OCI-LY1 (cell line): ENCODE results near the gene CACNG7.

Experiments
- EZH2 ChIP-seq: fragments of 200-600 bp; sonication (generic), shearing (Covaris generic); IDR thresholded peaks from 2 replicates; pipeline ENCODE4 v1.8.0; 2017; ENCODE audit warnings: borderline replicate concordance, mixed run types, mild to moderate bottlenecking, antibody characterized with exemption, low read length, moderate library complexity, mixed read lengths
- TF ChIP-seq, protein P1 (sequence below): fragments of 200-600 bp; sonication (generic), shearing (Covaris generic); IDR thresholded peaks from 2 replicates; pipeline ENCODE4 v1.5.1; 2017; ENCODE audit warnings: mild to moderate bottlenecking, antibody characterized with exemption, low read length, moderate library complexity, mixed read lengths

- TF ChIP-seq, protein P1, sequence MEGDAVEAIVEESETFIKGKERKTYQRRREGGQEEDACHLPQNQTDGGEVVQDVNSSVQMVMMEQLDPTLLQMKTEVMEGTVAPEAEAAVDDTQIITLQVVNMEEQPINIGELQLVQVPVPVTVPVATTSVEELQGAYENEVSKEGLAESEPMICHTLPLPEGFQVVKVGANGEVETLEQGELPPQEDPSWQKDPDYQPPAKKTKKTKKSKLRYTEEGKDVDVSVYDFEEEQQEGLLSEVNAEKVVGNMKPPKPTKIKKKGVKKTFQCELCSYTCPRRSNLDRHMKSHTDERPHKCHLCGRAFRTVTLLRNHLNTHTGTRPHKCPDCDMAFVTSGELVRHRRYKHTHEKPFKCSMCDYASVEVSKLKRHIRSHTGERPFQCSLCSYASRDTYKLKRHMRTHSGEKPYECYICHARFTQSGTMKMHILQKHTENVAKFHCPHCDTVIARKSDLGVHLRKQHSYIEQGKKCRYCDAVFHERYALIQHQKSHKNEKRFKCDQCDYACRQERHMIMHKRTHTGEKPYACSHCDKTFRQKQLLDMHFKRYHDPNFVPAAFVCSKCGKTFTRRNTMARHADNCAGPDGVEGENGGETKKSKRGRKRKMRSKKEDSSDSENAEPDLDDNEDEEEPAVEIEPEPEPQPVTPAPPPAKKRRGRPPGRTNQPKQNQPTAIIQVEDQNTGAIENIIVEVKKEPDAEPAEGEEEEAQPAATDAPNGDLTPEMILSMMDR: no peak
- no peak for TF ChIP-seq EZH2
Observed at GRCh38 chr19:53917356-53917755, 8.3 kb downstream of the CACNG7 start.
